ENCODE measurements around the gene KLF16. TPM values are rescaled to one million over a fixed set of nuclear protein-coding genes. Genes with fewer than 3 reads are reported as not detected.
"Not testable (repeated sequence)": the region's sequence is repeated elsewhere in the genome, so short reads cannot be mapped to it uniquely, and the experiment has no call there.

KLF16 gene
- total and polyA plus RNA-seq, 2 experiments from 2014 or later: 4.6 to 11.0 TPM

- no peaks in the 10 kb centered on the region for H4K20me1 ChIP-seq (ENCODE audit: insufficient read depth)
- H3K9me3 ChIP-seq (ENCODE audit: low read depth): no peaks in the 10 kb centered on the region
- no peaks in the 10 kb centered on the region for H3F3A ChIP-seq (ENCODE audit: insufficient read depth)
- no peaks in the 10 kb centered on the region for H3K4me1 ChIP-seq (ENCODE audit: insufficient read depth)
- no peak overlapping the region for H3K4me2 ChIP-seq (ENCODE audit: unreplicated experiment)
- H3K79me2 ChIP-seq (ENCODE audit: insufficient read depth): peaks cover 6% of the 10 kb centered on the region
- H3K27me3 ChIP-seq (replicated peaks; ENCODE audit: insufficient read depth): no peaks in the 10 kb centered on the region
- in situ Hi-C loops (cut with MboI): no loop called here
- DNase-seq: no peak
- no peak overlapping the region for H2AFZ ChIP-seq
- H3K9me2 ChIP-seq (ENCODE audit: insufficient read depth): no peaks in the 10 kb centered on the region
- whole genome bisulfite sequencing, 2 experiments (ENCODE audit: low coverage in 1 of 2, low lambda C conversion rate in 2 of 2, missing lambda C conversion rate in 2 of 2): 83 to 94% methylated on average over 1 of the region's 1 CpG
- no peak overlapping the region for H3K27ac ChIP-seq
- H3K36me3 ChIP-seq (ENCODE audit: low read depth): no peaks in the 10 kb centered on the region
- H3K4me3 ChIP-seq: no peak overlapping the region
- no peak for TF ChIP-seq EZH2phosphoT487 (IDR thresholded peaks at IDR 0.05; ENCODE audit: insufficient read depth, low read depth)
- no peak for TF ChIP-seq EZH2 (IDR thresholded peaks at IDR 0.05; ENCODE audit: insufficient read depth, poor library complexity, severe bottlenecking)
- no peak overlapping the region for H3K9ac ChIP-seq
These were observed 26.5 kb upstream of the KLF16 start for GRCh38 chr19:1889907-1890306.

GRCh38 chr19:1888385-1888784 lies 25.0 kb upstream of the KLF16 start:
- DNase-seq: no peak
- Histone ChIP-seq H3K27me3 (replicated peaks; ENCODE audit: insufficient read depth) (no peaks in the 10 kb centered on the region), H2AFZ (no peak overlapping the region), H3K4me3 (no peak overlapping the region), H4K20me1 (ENCODE audit: insufficient read depth) (no peaks in the 10 kb centered on the region), H3K9me2 (ENCODE audit: insufficient read depth) (no peaks in the 10 kb centered on the region), H3K9ac (no peak overlapping the region), H3K4me1 (ENCODE audit: insufficient read depth) (peaks cover 8% of the 10 kb centered on the region; the same call in 1 of the 2 replicates), H3K27ac (no peak overlapping the region), H3K36me3 (ENCODE audit: low read depth) (no peaks in the 10 kb centered on the region), H3K9me3 (ENCODE audit: low read depth) (no peaks in the 10 kb centered on the region), H3K4me2 (ENCODE audit: unreplicated experiment) (no peak overlapping the region), H3F3A (ENCODE audit: insufficient read depth) (no peaks in the 10 kb centered on the region), H3K79me2 (ENCODE audit: insufficient read depth) (peaks cover 21% of the 10 kb centered on the region)
- in situ Hi-C loops (cut with MboI): no loop called here
- 78% methylated on average over 5 of the region's 5 CpGs for WGBS, 2 experiments (ENCODE audit: low coverage in 1 of 2, low lambda C conversion rate in 2 of 2, missing lambda C conversion rate in 2 of 2)
- TF ChIP-seq EZH2phosphoT487 (IDR thresholded peaks at IDR 0.05; ENCODE audit: insufficient read depth, low read depth): no peak
- no peak for TF ChIP-seq EZH2 (IDR thresholded peaks at IDR 0.05; ENCODE audit: insufficient read depth, poor library complexity, severe bottlenecking)

DNA sequence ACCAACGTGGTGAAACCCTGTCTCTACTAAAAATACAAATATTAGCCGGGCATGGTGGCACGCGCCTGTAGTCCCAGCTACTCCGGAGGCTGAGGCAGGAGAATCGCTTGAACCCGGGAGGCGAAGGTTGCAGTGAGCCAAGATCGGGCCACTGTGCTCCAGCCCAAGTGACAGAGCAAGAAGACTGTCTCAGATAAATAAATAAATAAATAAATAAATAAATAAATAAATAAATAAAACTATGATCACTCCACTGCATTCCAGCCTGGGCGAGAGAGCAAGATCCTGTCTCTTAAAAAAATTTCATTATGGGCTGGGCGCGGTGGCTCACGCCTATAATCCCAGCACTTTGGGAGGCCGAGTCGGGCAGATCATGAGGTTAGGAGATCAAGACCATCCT lies 23.0 kb upstream of the KLF16 start:
- H3K9me3 ChIP-seq (ENCODE audit: low read depth); H3F3A ChIP-seq (ENCODE audit: insufficient read depth); H3K27ac ChIP-seq; H3K4me3 ChIP-seq; H3K27me3 ChIP-seq (replicated peaks; ENCODE audit: insufficient read depth); H3K9me2 ChIP-seq (ENCODE audit: insufficient read depth); H4K20me1 ChIP-seq (ENCODE audit: insufficient read depth); H3K4me2 ChIP-seq (ENCODE audit: unreplicated experiment); H3K36me3 ChIP-seq (ENCODE audit: low read depth); DNase-seq; in situ Hi-C loops (cut with MboI); H3K9ac ChIP-seq; H2AFZ ChIP-seq: not testable (repeated sequence)
- H3K4me1 ChIP-seq (ENCODE audit: insufficient read depth): peaks cover 17% of the 10 kb centered on the region
- peaks cover 40% of the 10 kb centered on the region for H3K79me2 ChIP-seq (ENCODE audit: insufficient read depth)
- WGBS, 2 experiments (ENCODE audit: low coverage in 1 of 2, low lambda C conversion rate in 2 of 2, missing lambda C conversion rate in 2 of 2): 92 to 93% methylated on average over 15 of the region's 15 CpGs

GRCh38 chr19:1885398-1886119 lies 22.2 kb upstream of the KLF16 start, which contains the start of gene ABHD17A:
ABHD17A (minus strand) TSS chr19:1885496; CDS start chr19:1881566, 3,930 bp downstream.
- Histone ChIP-seq H3K9ac (peak within 1 kb of the TSS; percentile 86), H3K4me2 (ENCODE audit: unreplicated experiment) (peak within 1 kb of the TSS; percentile 94), H3K4me3 (peak within 1 kb of the TSS; percentile 95), H3K4me1 (ENCODE audit: insufficient read depth) (peaks cover 17% of the 10 kb centered on the region), H2AFZ (peak within 1 kb of the TSS; percentile 29; the same call in 1 of the 2 replicates), H3K27ac (peak within 1 kb of the TSS; percentile 68), H3K79me2 (ENCODE audit: insufficient read depth) (peaks cover 46% of the 10 kb centered on the region)
- whole genome bisulfite sequencing, 2 experiments (ENCODE audit: low coverage in 1 of 2, low lambda C conversion rate in 2 of 2, missing lambda C conversion rate in 2 of 2): 20 to 34% methylated on average over 24 to 38 of the region's 46 CpGs
- DNase-seq: peak; percentile 97
- H3F3A ChIP-seq (ENCODE audit: insufficient read depth); H3K36me3 ChIP-seq (ENCODE audit: low read depth); in situ Hi-C loops (cut with MboI); H3K9me2 ChIP-seq (ENCODE audit: insufficient read depth); H4K20me1 ChIP-seq (ENCODE audit: insufficient read depth); H3K9me3 ChIP-seq (ENCODE audit: low read depth); H3K27me3 ChIP-seq (replicated peaks; ENCODE audit: insufficient read depth): not testable (repeated sequence)

Data from GM23248 (cell line).